ENCODE results near the gene SDR39U1.

Gene SDR39U1

GRCh38 chr14:24428628-24429394, 13.8 kb downstream of the SDR39U1 start:
- no peak for DNase-seq

GRCh38 chr14:24427537-24428508, 14.8 kb downstream of the SDR39U1 start:
- no peak for DNase-seq

DNA sequence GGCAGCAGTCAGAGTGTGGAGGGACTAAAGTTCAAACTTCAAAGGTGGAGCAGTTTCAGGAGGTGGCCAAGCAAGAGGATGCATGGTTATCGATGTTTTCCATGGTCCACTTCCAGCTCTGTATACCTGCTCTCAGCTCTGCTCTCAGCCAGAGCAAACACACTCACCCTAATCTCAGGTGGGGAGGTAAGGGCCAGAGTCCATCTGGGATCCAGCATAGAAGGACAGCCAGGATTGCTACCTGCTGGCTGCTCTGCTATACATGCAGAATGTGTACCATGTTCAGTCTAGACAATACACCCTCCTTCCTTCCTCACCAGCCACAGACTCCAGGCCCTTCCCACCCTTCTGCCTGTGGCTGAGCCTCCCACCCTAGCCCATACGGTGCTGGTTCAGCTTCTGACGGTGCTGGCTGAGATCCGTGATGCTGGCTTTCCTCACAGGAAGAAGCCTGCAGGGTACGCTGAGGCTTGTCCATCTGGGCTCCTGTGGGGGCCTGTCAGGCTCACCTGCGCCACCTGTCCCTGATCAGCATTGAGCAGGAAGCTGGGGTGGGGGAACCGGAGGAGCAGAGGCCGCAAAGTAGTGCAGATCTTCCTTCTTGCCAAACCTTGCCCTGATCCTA, 15.6 kb downstream of the SDR39U1 start:
- no peak for DNase-seq

- DNase-seq: no peak
These were observed 16.2 kb downstream of the SDR39U1 start for GRCh38 chr14:24426150-24426911.

DNA sequence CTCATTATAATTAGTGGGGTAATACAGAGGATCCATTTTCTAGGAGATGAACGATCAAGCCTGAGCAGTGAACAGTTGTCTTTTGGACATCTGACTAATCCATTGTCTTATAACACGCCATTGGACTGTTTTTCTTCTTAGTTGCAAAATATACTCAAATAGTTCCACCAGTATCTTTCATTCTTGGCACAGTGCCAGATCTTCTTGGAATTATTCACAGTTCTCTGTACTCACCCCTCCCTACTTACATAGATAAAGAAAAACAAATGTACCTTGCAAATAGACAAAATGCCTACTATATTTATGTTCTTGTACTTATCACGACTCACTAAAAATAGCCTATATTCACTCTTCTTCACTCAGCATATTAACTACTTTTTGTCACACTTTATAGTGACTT, 16.9 kb downstream of the SDR39U1 start:
- peak; percentile 22 to 67 for DNase-seq

GRCh38 chr14:24422694-24423601, 19.6 kb downstream of the SDR39U1 start:
- no peak for DNase-seq

GRCh38 chr14:24422261-24422660, 20.3 kb downstream of the SDR39U1 start:
- no peak for DNase-seq

- no peak for DNase-seq
These were observed 24.1 kb downstream of the SDR39U1 start for GRCh38 chr14:24418492-24418873.

GRCh38 chr14:24417832-24418491, 24.6 kb downstream of the SDR39U1 start:
- DNase-seq: no peak

GRCh38 chr14:24416932-24417619, 25.5 kb downstream of the SDR39U1 start:
- DNase-seq: no peak

DNA sequence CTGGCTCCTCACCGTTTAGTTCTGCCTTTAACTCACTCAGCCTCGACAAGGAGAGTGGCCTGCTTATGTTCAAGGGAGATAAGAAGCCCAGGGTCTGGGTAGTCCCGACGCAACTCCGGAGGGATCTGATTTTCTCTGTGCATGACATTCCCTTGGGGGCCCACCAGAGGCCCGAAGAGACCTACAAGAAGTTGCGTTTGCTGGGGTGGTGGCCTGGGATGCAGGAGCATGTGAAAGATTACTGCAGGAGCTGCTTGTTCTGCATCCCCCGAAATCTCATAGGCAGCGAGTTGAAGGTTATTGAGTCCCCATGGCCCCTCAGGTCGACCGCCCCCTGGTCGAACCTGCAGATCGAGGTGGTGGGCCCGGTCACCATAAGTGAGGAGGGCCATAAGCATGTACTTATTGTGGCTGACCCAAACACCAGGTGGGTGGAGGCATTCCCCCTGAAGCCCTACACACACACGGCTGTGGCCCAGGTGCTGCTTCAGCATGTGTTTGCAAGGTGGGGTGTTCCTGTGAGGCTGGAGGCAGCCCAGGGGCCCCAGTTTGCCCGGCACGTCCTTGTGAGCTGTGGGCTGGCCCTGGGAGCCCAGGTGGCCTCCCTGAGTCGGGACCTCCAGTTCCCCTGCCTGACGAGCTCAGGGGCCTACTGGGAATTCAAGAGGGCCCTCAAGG, 26.2 kb downstream of the SDR39U1 start:
- DNase-seq: no peak

GRCh38 chr14:24415421-24416253, 26.9 kb downstream of the SDR39U1 start:
- no peak for DNase-seq

DNA sequence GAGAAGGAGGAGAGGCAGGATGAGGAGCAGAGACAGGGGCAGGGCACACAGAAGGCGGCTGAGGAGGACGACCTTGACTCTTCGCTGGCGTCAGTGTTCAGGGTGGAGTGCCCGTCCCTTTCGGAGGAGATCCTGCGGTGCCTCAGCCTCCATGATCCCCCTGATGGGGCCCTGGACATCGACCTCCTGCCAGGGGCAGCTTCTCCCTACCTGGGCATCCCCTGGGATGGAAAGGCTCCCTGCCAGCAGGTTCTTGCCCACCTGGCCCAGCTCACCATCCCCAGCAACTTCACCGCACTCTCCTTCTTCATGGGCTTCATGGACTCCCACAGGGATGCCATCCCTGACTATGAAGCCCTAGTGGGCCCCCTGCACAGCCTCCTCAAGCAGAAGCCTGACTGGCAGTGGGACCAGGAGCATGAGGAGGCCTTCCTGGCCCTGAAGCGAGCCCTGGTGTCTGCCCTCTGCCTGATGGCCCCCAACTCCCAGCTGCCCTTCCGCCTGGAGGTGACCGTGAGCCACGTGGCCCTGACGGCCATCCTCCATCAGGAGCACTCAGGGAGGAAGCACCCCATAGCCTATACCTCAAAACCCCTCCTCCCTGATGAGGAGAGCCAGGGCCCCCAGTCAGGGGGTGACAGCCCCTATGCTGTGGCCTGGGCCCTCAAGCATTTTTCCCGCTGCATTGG, 27.7 kb downstream of the SDR39U1 start:
- DNase-seq: no peak

DNA sequence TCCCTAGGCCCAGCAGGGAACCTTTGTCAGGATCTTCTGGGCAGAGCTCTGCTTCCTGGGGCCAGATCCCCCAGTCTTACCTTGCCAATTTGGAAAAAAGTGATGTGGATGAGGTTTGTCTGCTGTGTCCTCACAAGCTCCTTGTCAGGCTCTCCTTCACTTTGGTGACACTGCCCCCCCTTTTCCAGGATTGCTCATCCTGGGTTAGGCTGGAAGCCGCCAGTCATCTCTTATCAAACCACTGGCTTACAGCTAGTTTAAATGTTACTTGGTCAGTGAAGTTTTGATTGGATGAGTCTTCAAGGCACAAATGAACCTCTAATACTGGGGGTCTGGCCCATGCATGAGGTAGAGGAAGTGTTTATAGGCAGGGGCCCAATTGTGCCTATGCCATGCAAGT, 28.5 kb downstream of the SDR39U1 start:
- DNase-seq: no peak

- peak; percentile 33 to 69 for DNase-seq
These were observed 30.9 kb downstream of the SDR39U1 start for GRCh38 chr14:24411443-24412389.

DNA sequence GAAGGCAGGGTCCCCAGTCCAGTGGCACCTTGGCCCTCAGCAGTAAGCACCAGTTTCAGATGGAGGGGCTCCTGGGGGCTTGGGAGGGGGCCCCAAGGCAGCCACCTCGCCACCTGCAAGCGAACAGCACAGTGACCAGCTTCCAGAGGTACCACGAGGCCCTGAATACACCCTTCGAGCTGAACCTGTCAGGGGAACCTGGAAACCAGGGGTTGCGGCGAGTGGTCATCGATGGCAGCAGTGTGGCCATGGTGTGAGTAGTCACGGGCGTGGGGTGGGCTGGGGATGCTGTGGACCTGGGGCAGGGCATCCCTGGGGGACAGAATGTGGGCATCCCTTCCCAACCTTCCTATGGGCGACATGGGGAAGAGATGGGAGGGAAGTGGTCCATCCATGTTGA, 32.6 kb downstream of the SDR39U1 start:
- DNase-seq: no peak

GRCh38 chr14:24409192-24409591, 33.4 kb downstream of the SDR39U1 start:
- no peak for DNase-seq
